H1 (cell line): Measurements from ENCODE around the gene FAM210A. TPM values are rescaled to one million over a fixed set of nuclear protein-coding genes. Genes with fewer than 3 reads are reported as not detected.

ENCODE experiments used
- HDAC2 ChIP-seq, 2 experiments: fragments of 300-600 bp in 1 of 2; sonication (generic) in 1 of 2; IDR thresholded peaks; 2 replicates each; pipeline ENCODE4 v1.6.1; 2011 to 2012; ENCODE audit warnings: low read depth in 2 of 2, low read length in 2 of 2, mild to moderate bottlenecking in 2 of 2, moderate library complexity in 2 of 2, borderline replicate concordance in 1 of 2, inconsistent platforms in 1 of 2
- polyA plus RNA-seq, 7 experiments: library from polyadenylated mRNA; depleted of rRNA in 3 of 7; stranded (reverse) in 5 of 7; unstranded in 2 of 7; fragments of >200 nt in 5 of 7; fragments of 200-250 nt in 2 of 7; gene quantifications; 1 replicate in 5 of 7; 2 replicates in 1 of 7; 4 replicates in 1 of 7; pipeline versions ENCODE4 v1.2.1 to v1.2.3, GENCODE V29; 2011 to 2013; ENCODE audit warnings: missing spikeins in 2 of 7, mixed read lengths in 2 of 7
- total RNA-seq: library from RNA; stranded (reverse); fragmentation: NEBNext Ultra II Directional; extraction: Animal tissue kit (Norgen Biotek cat#: 25700); gene quantifications from 2 replicates; pipeline ENCODE4 v1.2.1, GENCODE V29; 2021

The FAM210A gene
- total and polyA plus RNA-seq, 2 of the 8 experiments (the other 6 are each of a cell fraction or from before 2014, with no cell fraction given): 8.2 to 25.4 TPM

GRCh38 chr18:13623871-13624270, 102.5 kb downstream of the FAM210A start (continued):
- no peak for TF ChIP-seq HDAC2 (IDR thresholded peaks at IDR 0.05; ENCODE audit: borderline replicate concordance in 1 of 2, low read depth in 2 of 2, low read length in 2 of 2)
